Daoy (cell line): ENCODE measurements around the gene RUNX1. TPM values are rescaled to one million over a fixed set of nuclear protein-coding genes. Genes with fewer than 3 reads are reported as not detected.

ENCODE experiments used
- DNase-seq: peaks from one replicate; pipeline ENCODE4 v3.0.0-alpha.2; 2015; ENCODE audit warnings: low read depth
- total RNA-seq: library from RNA; depleted of rRNA; stranded (reverse); fragments of >200 nt; shearing (Covaris generic); gene quantifications from 2 replicates; pipeline ENCODE4 v1.2.3, GENCODE V29; 2014; rRNA removed

The RUNX1 gene
- 9.5 and 12.3 TPM in 2 replicates for total RNA-seq

DNA sequence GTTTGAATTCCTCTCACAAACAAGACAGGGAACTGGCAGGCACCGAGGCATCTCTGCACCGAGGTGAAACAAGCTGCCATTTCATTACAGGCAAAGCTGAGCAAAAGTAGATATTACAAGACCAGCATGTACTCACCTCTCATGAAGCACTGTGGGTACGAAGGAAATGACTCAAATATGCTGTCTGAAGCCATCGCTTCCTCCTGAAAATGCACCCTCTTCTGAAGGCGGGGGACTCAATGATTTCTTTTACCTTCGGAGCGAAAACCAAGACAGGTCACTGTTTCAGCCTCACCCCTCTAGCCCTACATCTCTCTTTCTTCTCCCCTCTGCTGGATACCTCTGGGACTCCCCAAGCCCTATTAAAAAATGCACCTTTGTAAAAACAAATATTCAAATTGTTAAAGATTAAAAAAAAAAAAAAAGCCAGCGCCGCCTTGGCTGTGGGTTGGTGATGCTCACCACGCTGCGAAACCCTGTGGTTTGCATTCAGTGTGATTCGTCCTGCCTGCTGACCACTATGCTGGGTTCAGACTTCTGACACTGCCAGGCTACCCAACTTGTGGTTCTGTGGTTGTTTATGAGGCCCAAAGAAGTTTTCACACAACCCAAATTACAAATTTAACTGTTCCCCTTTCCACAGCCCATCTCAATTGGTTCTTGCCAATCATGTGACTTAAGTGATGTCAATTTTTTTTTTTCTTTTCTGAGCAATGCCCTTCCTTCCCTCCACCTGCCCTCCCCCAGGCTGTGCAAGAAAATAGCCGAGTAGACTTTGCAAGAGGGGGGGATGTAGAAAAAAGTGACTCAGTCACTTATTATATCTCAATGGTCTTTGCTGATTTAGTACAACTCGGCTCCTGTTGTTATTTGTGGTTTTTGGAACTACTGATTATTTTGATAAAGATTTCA is at the start of gene RUNX1:
Gene RUNX1 (minus strand): TSS at position 597 of the 912 bp plus-strand sequence.
- peak; percentile 93 for DNase-seq

GRCh38 chr21:35097525-35097924 is 48.4 kb upstream of the RUNX1 start:
- no peak for DNase-seq

- no peak for DNase-seq
These were observed 47.9 kb upstream of the RUNX1 start for GRCh38 chr21:35096959-35097358.

- DNase-seq: no peak
These were observed 46.8 kb upstream of the RUNX1 start for GRCh38 chr21:35095859-35096291.

GRCh38 chr21:35093514-35093913 is 44.4 kb upstream of the RUNX1 start:
- no peak for DNase-seq

DNA sequence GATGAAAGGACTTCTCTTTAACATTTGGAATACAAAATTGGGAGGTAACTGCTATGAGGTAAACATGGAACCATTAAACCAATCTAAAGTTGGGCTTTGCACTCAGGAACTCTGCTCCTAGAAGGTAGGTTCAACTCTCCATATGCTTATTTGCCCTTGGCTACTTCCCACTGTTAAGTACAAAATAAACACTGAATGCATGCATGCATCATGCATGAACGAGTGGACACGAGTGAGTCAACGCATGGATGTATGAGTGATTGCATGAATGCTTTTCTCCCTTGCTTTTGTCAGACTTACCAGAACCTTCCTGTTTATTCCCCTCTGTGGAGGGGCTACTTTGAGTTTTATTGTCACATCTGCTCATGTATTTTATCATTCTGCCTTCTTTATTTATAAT is 42.4 kb upstream of the RUNX1 start:
- DNase-seq: no peak

GRCh38 chr21:35090403-35090802 is 41.3 kb upstream of the RUNX1 start:
- no peak for DNase-seq

GRCh38 chr21:35088319-35088771 is 39.2 kb upstream of the RUNX1 start:
- DNase-seq: no peak

- peak; percentile 60 for DNase-seq
These were observed 37.3 kb upstream of the RUNX1 start for GRCh38 chr21:35086357-35086756.

- peak; percentile 60 for DNase-seq
These were observed 35.8 kb upstream of the RUNX1 start for GRCh38 chr21:35084869-35085268.

DNA sequence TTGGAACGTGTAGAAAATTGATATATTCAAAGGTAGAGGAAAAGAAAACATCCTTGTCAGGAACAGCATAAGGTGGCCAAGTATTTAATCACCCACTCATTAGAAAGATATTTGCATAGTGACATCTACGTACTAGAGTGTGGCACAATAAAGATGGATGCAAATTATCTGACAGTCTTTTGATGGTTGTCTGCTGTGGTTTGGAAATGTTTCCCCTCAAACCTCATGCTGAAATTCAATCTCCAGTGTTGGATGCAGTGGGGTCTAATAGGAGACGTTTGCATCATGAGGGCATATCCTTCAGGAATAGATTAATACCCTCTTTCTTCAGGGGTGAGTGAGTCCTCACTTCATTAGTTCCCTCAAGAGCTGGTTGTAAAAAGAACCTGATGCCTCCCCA is 34.1 kb upstream of the RUNX1 start:
- DNase-seq: no peak

DNA sequence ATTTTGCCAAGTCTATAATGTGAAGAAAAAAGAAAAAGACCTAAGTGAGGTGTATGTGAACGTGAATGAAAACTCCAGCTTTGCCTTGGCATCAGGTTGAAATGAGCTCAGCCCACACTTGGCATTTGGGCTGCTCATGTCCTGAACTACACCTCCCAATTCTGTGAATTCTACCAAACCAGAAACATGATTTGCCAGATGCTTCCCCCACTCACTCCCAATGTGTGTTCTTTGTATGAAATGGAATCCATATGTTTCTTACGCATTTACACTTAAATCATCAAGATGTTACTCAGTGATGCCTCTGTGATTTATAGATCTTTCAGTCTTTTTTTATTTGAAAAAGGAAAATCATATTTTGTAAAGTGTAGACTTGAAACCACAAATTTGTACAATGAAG is 32.8 kb upstream of the RUNX1 start:
- DNase-seq: no peak

DNA sequence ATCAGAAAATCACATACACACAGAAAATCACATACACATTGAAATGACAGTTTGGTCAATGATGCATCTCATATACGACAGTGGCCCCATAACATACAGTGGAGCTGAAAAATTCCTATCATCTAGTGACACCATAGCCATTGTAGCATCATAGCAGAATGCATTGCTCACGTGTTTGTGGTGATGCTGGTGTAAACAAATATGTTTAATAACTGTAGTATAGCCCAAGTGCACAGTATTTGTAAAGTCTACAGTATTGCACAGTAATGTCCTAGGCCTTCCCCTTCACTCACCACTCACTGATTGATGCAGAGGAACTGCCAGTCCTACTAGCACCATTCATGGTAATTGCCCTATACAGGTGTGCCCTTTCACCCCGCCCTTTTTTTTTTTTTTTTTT is 30.1 kb upstream of the RUNX1 start:
- DNase-seq: no peak

DNA sequence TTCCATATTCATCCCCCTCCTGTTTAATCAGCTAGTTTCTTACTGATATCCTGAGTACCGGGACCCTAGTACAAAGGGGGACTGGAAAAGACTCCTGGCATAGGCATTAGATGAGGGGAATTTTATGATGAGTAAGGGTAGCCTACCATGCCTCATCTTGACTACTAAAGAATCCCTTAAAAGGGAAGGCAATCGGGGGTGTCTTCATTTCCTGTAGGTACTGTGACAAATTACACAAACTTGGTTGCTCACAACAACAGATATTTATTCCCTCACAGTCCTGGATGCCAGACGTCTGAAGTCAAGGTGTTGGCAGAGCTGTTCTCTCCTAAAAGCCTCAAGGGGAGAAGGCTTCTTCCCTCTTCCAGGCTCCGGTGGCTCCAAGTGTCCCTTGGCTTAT is 28.9 kb upstream of the RUNX1 start:
- peak; percentile 22 for DNase-seq

DNA sequence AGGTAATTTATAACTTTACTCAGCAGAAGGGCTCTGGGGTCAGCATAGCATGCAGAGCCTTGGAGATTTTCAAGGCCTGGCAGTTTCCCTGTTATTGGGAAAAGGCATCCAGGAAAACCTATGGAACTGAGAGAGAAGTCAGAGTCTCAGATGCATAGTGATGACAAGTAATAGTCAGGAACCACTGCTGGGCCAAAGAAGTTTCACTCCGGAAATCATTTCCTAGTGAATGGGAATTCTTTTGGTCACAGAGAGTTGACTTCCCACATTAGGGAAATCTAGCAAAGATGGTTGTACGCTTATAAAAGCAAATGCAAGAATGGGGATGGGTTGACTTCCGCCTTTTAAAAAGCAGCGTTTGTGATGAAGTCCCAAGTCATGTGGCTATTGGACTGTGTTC is 28.4 kb upstream of the RUNX1 start:
- DNase-seq: no peak

DNA sequence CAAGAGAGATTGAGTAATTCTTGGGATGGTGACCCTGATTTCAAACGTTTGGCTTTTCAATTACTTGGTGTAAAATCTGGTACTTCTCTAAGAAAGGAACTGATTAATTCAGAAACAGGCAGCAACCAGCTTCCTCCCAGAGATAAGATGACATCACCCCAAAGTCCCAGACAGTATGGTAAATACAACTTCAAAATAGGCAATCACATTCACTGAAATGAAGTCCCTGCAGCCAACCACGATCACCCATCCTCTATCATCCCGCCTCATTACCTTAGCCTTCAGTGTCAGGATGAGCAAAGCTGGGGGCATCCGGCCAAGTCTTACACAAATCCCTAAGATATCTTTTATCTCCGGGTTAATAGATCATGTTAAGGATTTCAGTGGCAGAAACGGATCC is 26.4 kb upstream of the RUNX1 start:
- DNase-seq: peak; percentile 61

DNA sequence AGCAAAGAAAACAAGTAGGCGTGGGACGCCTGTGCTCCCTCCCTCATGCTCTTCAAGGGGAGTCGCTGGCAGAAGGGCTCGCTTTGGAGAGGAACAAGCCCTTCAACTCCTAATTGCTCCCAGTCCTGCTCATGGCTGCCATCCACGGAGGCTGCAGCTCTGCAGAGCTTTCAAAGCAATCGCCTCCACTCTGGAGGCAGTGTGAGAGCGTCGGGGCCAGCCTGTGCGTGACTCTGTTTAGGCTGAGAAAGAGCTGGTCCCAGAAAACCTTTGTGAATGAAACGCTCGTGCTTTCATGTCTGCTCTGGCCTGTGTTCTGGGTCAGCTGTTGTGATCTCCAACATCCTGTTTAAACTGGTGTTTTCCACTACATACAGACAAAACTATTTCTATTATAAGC is 23.9 kb upstream of the RUNX1 start:
- no peak for DNase-seq

GRCh38 chr21:35072557-35072956 is 23.5 kb upstream of the RUNX1 start:
- DNase-seq: no peak

- DNase-seq: no peak
These were observed 22.2 kb upstream of the RUNX1 start for GRCh38 chr21:35071347-35071746.

DNA sequence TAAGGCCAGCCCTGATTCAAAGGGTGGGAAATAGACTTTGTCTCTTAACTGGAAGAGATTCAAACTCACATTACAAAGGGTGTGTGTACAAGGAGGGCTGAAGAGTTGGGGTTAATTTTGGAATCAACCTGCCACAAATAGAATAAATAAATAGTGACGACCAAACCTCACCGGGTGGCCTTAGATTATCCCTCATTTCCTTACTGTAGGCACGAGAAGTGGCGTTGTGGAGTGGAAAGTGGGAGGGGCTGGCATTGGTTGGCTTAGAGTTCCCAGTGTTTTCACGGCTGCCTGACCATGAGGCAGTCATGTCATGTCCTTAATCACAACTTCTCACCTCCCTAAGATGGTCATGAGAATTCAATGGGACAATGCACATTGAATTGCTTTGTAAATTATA is 21.3 kb upstream of the RUNX1 start:
- DNase-seq: no peak

- no peak for DNase-seq
These were observed 17.7 kb upstream of the RUNX1 start for GRCh38 chr21:35066824-35067223.

DNA sequence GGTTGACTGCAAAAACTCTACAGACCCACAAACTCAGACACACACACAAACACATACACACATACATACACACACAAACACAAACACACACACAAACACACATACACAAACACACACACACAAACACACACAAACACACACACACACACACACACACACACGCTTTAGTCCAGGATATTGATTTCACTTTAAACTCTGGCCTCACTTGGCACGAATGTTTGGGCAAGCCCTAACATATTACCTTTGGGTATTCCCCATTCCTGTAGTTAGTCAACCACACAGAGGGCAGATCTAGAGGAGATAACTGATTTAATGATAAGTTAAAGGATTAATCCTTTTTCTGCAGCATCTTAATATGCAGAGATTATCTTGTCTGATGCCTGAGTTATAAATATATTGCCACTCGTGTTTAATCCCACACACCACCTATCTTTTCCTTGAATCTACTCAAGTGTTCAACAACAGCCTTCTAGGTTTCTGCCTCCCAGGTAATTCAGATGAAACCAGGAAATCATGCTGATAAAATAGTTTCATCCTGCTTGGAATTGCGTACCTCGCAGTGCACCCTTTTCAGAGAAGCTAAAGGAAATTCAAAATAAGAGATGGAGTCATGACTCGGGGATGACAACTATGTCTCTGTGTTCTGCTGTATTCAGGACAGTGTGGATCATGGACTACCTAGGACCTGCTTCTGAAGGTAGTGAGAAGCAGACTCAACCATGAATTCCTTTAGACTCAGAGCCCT is 14.5 kb upstream of the RUNX1 start:
- DNase-seq: no peak

DNA sequence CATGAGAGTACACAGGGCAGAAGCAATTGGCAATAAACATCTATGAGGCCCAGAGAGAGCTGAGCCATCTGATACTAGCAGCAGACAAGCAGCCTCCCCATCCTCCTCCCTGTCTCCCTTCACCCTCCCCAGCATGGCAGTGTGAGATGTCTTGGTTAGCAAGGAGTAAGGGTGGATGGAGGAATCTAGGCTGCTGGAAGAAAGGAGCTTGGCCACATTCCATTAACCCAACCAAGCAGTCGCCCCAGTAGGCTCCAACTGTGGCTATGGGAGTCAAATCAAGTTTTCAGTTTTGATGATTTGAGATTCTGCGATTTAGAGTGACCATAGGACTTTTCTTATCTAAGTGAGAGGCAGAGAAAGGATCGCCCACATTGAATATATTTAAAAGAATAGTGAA is 12.9 kb upstream of the RUNX1 start:
- no peak for DNase-seq
